ENCODE data around the gene MLC1. TPM values are rescaled to one million over a fixed set of nuclear protein-coding genes. Genes with fewer than 3 reads are reported as not detected.
A peak's percentile ranks its signal among the peaks of the same experiment; 100 is the strongest.

MLC1 gene
- total RNA-seq, 1 donor from 2014 or later, result not detected

GRCh38 chr22:50074551-50075530 is 10.4 kb downstream of the MLC1 start:
- no peak for DNase-seq (ENCODE audit: low spot score)

GRCh38 chr22:50074056-50074455 is 11.2 kb downstream of the MLC1 start:
- no peak overlapping the region for H2AFZ ChIP-seq (replicated peaks)
- Mint-ChIP-seq H3K27me3 (ENCODE audit: insufficient read depth, low read depth) (no peaks in the 10 kb centered on the region), H3K9me3 (no peaks in the 10 kb centered on the region), H3K36me3 (no peaks in the 10 kb centered on the region), H3K4me3 (no peak overlapping the region), H3K4me1 (peaks cover 9% of the 10 kb centered on the region), H3K27ac (peak overlapping the region; percentile 29)
- H3K36me3 ChIP-seq, result no peaks in the 10 kb centered on the region
- H3K4me3 ChIP-seq, result no peak overlapping the region
- no peak for DNase-seq (ENCODE audit: low spot score)
- no peaks in the 10 kb centered on the region for H3K79me2 ChIP-seq (ENCODE audit: low read depth)
- H3K4me1 ChIP-seq, result no peaks in the 10 kb centered on the region
- no peaks in the 10 kb centered on the region for H3F3A ChIP-seq (ENCODE audit: low read depth)
- TF ChIP-seq EZH2phosphoT487 (IDR thresholded peaks at IDR 0.05) (no peak), CTCF (IDR thresholded peaks at IDR 0.05) (no peak), EZH2 (IDR thresholded peaks at IDR 0.05) (no peak)
- H3K9me3 ChIP-seq (ENCODE audit: low read depth), result no peaks in the 10 kb centered on the region
- no peak overlapping the region for H3K4me2 ChIP-seq
- H4K20me1 ChIP-seq (ENCODE audit: low read depth), result no peaks in the 10 kb centered on the region
- H3K9ac ChIP-seq, result no peak overlapping the region
- H3K27me3 ChIP-seq, result no peaks in the 10 kb centered on the region
- no peak overlapping the region for H3K27ac ChIP-seq

More at GRCh38 chr22:50074551-50075530, 10.4 kb downstream of the MLC1 start:
- Histone ChIP-seq H3K4me1 (no peaks in the 10 kb centered on the region), H3K4me2 (no peak overlapping the region), H3K27me3 (no peaks in the 10 kb centered on the region), H3K9me3 (ENCODE audit: low read depth) (no peaks in the 10 kb centered on the region), H3K27ac (no peak overlapping the region), H3K4me3 (no peak overlapping the region), H3K36me3 (no peaks in the 10 kb centered on the region), H4K20me1 (ENCODE audit: low read depth) (no peaks in the 10 kb centered on the region), H3K79me2 (ENCODE audit: low read depth) (no peaks in the 10 kb centered on the region), H3F3A (ENCODE audit: low read depth) (no peaks in the 10 kb centered on the region), H3K9ac (no peak overlapping the region), H2AFZ (replicated peaks) (no peak overlapping the region)
- Mint-ChIP-seq H3K4me3 (no peak overlapping the region), H3K4me1 (peaks cover 16% of the 10 kb centered on the region), H3K36me3 (no peaks in the 10 kb centered on the region), H3K27me3 (ENCODE audit: insufficient read depth, low read depth) (no peaks in the 10 kb centered on the region), H3K9me3 (no peaks in the 10 kb centered on the region), H3K27ac (peak overlapping the region; percentile 69)
- no peak for TF ChIP-seq EZH2phosphoT487 (IDR thresholded peaks at IDR 0.05)
- TF ChIP-seq CTCF (IDR thresholded peaks at IDR 0.05), result no peak
- TF ChIP-seq EZH2 (IDR thresholded peaks at IDR 0.05), result no peak

- Mint-ChIP-seq H3K27ac (no peak overlapping the region), H3K36me3 (no peaks in the 10 kb centered on the region), H3K4me3 (no peak overlapping the region), H3K27me3 (ENCODE audit: insufficient read depth, low read depth) (no peaks in the 10 kb centered on the region), H3K4me1 (peaks cover 7% of the 10 kb centered on the region), H3K9me3 (no peaks in the 10 kb centered on the region)
- no peak overlapping the region for H3K4me3 ChIP-seq
- H3K27me3 ChIP-seq, result no peaks in the 10 kb centered on the region
- no peaks in the 10 kb centered on the region for H3K36me3 ChIP-seq
- no peak overlapping the region for H3K4me2 ChIP-seq
- no peaks in the 10 kb centered on the region for H4K20me1 ChIP-seq (ENCODE audit: low read depth)
- no peak overlapping the region for H2AFZ ChIP-seq (replicated peaks)
- H3K9ac ChIP-seq, result no peak overlapping the region
- no peak overlapping the region for H3K27ac ChIP-seq
- TF ChIP-seq EZH2phosphoT487 (IDR thresholded peaks at IDR 0.05), result no peak
- no peak for TF ChIP-seq CTCF (IDR thresholded peaks at IDR 0.05)
- TF ChIP-seq EZH2 (IDR thresholded peaks at IDR 0.05), result no peak
- H3F3A ChIP-seq (ENCODE audit: low read depth), result no peaks in the 10 kb centered on the region
- no peaks in the 10 kb centered on the region for H3K9me3 ChIP-seq (ENCODE audit: low read depth)
- no peaks in the 10 kb centered on the region for H3K4me1 ChIP-seq
- H3K79me2 ChIP-seq (ENCODE audit: low read depth), result no peaks in the 10 kb centered on the region
- no peak for DNase-seq (ENCODE audit: low spot score)
Measured at GRCh38 chr22:50072714-50073538, 12.3 kb downstream of the MLC1 start.

Measured in neural progenitor cell (in vitro differentiated cells).